CD4-positive, CD25-positive, alpha-beta regulatory T cell (primary cell): ENCODE measurements around the gene TAMALIN. TPM values are rescaled to one million over a fixed set of nuclear protein-coding genes. Genes with fewer than 3 reads are reported as not detected.

Experiments used
- ATAC-seq, 2 donors: fragments of 150-1000 bp; cut with Tn5 transposase; one replicate each; pipeline ENCODE4 v1.10.0; 2021; ENCODE audit warnings: low read depth in 2 of 2, moderate number of reproducible peaks in 2 of 2, moderate library complexity in 1 of 2
- DNase-seq, 3 donors: peaks; one replicate each; pipeline versions ENCODE4 v3.0.0 to v3.0.0-alpha.2; 2012 to 2022; ENCODE audit warnings: mixed read lengths in 1 of 3
- H3K27ac ChIP-seq: one replicate; pipeline ENCODE4 v1.7.0; 2013; ENCODE audit warnings: mild to moderate bottlenecking, low read length; ENCODE audit not compliant: insufficient read depth, poor library complexity, severe bottlenecking
- H3K27me3 ChIP-seq: one replicate; pipeline ENCODE4 v1.7.0; 2013; ENCODE audit warnings: low read length; ENCODE audit not compliant: control insufficient read depth, insufficient read depth
- H3K36me3 ChIP-seq: one replicate; pipeline ENCODE4 v1.7.0; 2013; ENCODE audit warnings: mild to moderate bottlenecking, low read length, moderate library complexity; ENCODE audit not compliant: control insufficient read depth, insufficient read depth
- H3K4me1 ChIP-seq: 2 replicates; pipeline ENCODE4 v1.7.0; 2013; ENCODE audit warnings: mild to moderate bottlenecking, low read length; ENCODE audit not compliant: insufficient read depth, control insufficient read depth, poor library complexity, severe bottlenecking
- H3K4me3 ChIP-seq: one replicate; pipeline ENCODE4 v1.7.0; 2013; ENCODE audit warnings: low read depth, mild to moderate bottlenecking, low read length, moderate library complexity
- H3K9me3 ChIP-seq, 2 experiments: 1 replicate in 1 of 2; 2 replicates in 1 of 2; pipeline ENCODE4 v1.7.0; 2013; ENCODE audit warnings: low read length in 2 of 2, mild to moderate bottlenecking in 1 of 2, moderate library complexity in 1 of 2; ENCODE audit not compliant: control insufficient read depth in 2 of 2
- H3K27ac Mint-ChIP-seq, 3 donors: one replicate each; pipeline ENCODE4 v1.8.0; 2020 to 2022; ENCODE audit warnings: mild to moderate bottlenecking in 3 of 3, mixed read lengths in 3 of 3, moderate library complexity in 2 of 3
- H3K27me3 Mint-ChIP-seq: one replicate; pipeline ENCODE4 v1.8.0; 2022; ENCODE audit warnings: mild to moderate bottlenecking, mixed read lengths
- H3K36me3 Mint-ChIP-seq: one replicate; pipeline ENCODE4 v1.8.0; 2020; ENCODE audit warnings: mixed read lengths
- H3K4me1 Mint-ChIP-seq, 4 donors: one replicate each; pipeline ENCODE4 v1.8.0; 2020 to 2022; ENCODE audit warnings: mixed read lengths in 4 of 4, mild to moderate bottlenecking in 1 of 4
- H3K4me3 Mint-ChIP-seq, 4 donors: one replicate each; pipeline ENCODE4 v1.8.0; 2020 to 2022; ENCODE audit warnings: mild to moderate bottlenecking in 4 of 4, mixed read lengths in 4 of 4, moderate library complexity in 3 of 4
- H3K9me3 Mint-ChIP-seq, 7 donors: one replicate each; pipeline ENCODE4 v1.8.0; 2020 to 2022; ENCODE audit warnings: mixed read lengths in 7 of 7, mild to moderate bottlenecking in 3 of 7, moderate library complexity in 2 of 7
- polyA plus RNA-seq, 4 donors: library from polyadenylated mRNA; unstranded; fragments of 300-500 nt; fragmentation: Illumina TruSeq; gene quantifications; one replicate each; pipeline ENCODE4 v1.2.3, GENCODE V29; 2021
- total RNA-seq: library from RNA; stranded (reverse); gene quantifications from one replicate; pipeline ENCODE4 v1.2.3, GENCODE V29; 2022

TAMALIN gene
- total and polyA plus RNA-seq, 5 donors from 2014 or later: 0.37 to 253 (median 1.1) TPM

GRCh38 chr12:52054833-52055730, 48.3 kb downstream of the TAMALIN start:
- no peak overlapping the region for H3K27ac ChIP-seq
- no peak for ATAC-seq
- H3K4me3 ChIP-seq: no peak overlapping the region
- H3K9me3 ChIP-seq: no peaks in the 10 kb centered on the region
- H3K36me3 ChIP-seq: no peaks in the 10 kb centered on the region
- H3K4me1 Mint-ChIP-seq: peaks cover 0 to 27% (median 15%) of the 10 kb centered on the region in 4 donors
- H3K4me1 ChIP-seq: peaks cover 23% of the 10 kb centered on the region
- H3K27me3 Mint-ChIP-seq: peaks cover 7% of the 10 kb centered on the region
- no peaks in the 10 kb centered on the region for H3K9me3 Mint-ChIP-seq
- no peaks in the 10 kb centered on the region for H3K27me3 ChIP-seq
- no peak for DNase-seq
- no peaks in the 10 kb centered on the region for H3K36me3 Mint-ChIP-seq
- H3K27ac Mint-ChIP-seq: no peak overlapping the region
- H3K4me3 Mint-ChIP-seq: no peak overlapping the region

GRCh38 chr12:52055731-52056711, 49.3 kb downstream of the TAMALIN start:
- Histone ChIP-seq H3K27ac (no peak overlapping the region), H3K4me1 (peaks cover 15% of the 10 kb centered on the region), H3K27me3 (no peaks in the 10 kb centered on the region), H3K9me3 (no peaks in the 10 kb centered on the region), H3K4me3 (no peak overlapping the region), H3K36me3 (no peaks in the 10 kb centered on the region)
- no peaks in the 10 kb centered on the region for H3K9me3 Mint-ChIP-seq
- H3K4me1 Mint-ChIP-seq: peaks cover 0 to 21% (median 12%) of the 10 kb centered on the region in 4 donors
- H3K4me3 Mint-ChIP-seq: no peak overlapping the region
- no peaks in the 10 kb centered on the region for H3K36me3 Mint-ChIP-seq
- DNase-seq (no peak), ATAC-seq (no peak)
- peaks cover 7% of the 10 kb centered on the region for H3K27me3 Mint-ChIP-seq
- no peak overlapping the region for H3K27ac Mint-ChIP-seq

- Histone ChIP-seq H3K36me3 (no peaks in the 10 kb centered on the region), H3K27ac (no peak overlapping the region), H3K4me3 (no peak overlapping the region), H3K9me3 (no peaks in the 10 kb centered on the region), H3K4me1 (peaks cover 9% of the 10 kb centered on the region), H3K27me3 (no peaks in the 10 kb centered on the region)
- DNase-seq: no peak
- peak overlapping the region in 1 of 4 donors; percentile 44 for H3K4me3 Mint-ChIP-seq
- H3K9me3 Mint-ChIP-seq: no peaks in the 10 kb centered on the region
- ATAC-seq: no peak
- H3K36me3 Mint-ChIP-seq: no peaks in the 10 kb centered on the region
- peaks cover 0 to 12% (median 6%) of the 10 kb centered on the region in 4 donors for H3K4me1 Mint-ChIP-seq
- H3K27ac Mint-ChIP-seq: peak overlapping the region; percentile 20 to 73 (median 26)
- H3K27me3 Mint-ChIP-seq: no peaks in the 10 kb centered on the region
Measured at GRCh38 chr12:52056801-52057637, 50.3 kb downstream of the TAMALIN start.

GRCh38 chr12:52057638-52058576, 51.2 kb downstream of the TAMALIN start:
- Histone ChIP-seq H3K36me3 (no peaks in the 10 kb centered on the region), H3K4me3 (no peak overlapping the region), H3K9me3 (no peaks in the 10 kb centered on the region), H3K4me1 (no peaks in the 10 kb centered on the region), H3K27me3 (no peaks in the 10 kb centered on the region), H3K27ac (no peak overlapping the region)
- Mint-ChIP-seq H3K9me3 (no peaks in the 10 kb centered on the region), H3K27ac (peak overlapping the region in 1 of 3 donors; percentile 26), H3K27me3 (no peaks in the 10 kb centered on the region), H3K36me3 (no peaks in the 10 kb centered on the region), H3K4me1 (peaks cover 0 to 3% (median 1%) of the 10 kb centered on the region in 4 donors), H3K4me3 (peak overlapping the region in 1 of 4 donors; percentile 32)
- DNase-seq (no peak), ATAC-seq (no peak)

DNA sequence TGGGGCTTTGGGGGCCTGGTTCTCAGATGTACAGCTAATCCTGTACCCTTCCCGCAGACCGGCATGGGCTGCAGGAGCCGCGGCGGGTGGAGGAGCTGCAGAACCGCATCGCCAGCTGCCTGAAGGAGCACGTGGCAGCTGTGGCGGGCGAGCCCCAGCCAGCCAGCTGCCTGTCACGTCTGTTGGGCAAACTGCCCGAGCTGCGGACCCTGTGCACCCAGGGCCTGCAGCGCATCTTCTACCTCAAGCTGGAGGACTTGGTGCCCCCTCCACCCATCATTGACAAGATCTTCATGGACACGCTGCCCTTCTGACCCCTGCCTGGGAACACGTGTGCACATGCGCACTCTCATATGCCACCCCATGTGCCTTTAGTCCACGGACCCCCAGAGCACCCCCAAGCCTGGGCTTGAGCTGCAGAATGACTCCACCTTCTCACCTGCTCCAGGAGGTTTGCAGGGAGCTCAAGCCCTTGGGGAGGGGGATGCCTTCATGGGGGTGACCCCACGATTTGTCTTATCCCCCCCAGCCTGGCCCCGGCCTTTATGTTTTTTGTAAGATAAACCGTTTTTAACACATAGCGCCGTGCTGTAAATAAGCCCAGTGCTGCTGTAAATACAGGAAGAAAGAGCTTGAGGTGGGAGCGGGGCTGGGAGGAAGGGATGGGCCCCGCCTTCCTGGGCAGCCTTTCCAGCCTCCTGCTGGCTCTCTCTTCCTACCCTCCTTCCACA, 52.0 kb downstream of the TAMALIN start:
- H3K4me3 ChIP-seq: no peak overlapping the region
- Mint-ChIP-seq H3K9me3 (no peaks in the 10 kb centered on the region), H3K36me3 (no peaks in the 10 kb centered on the region), H3K4me3 (no peak overlapping the region), H3K4me1 (peaks cover 0 to 4% (median 0%) of the 10 kb centered on the region in 4 donors), H3K27ac (no peak overlapping the region), H3K27me3 (no peaks in the 10 kb centered on the region)
- H3K36me3 ChIP-seq: no peaks in the 10 kb centered on the region
- H3K9me3 ChIP-seq: no peaks in the 10 kb centered on the region
- H3K27me3 ChIP-seq: no peaks in the 10 kb centered on the region
- no peak for DNase-seq
- no peak overlapping the region for H3K27ac ChIP-seq
- no peak for ATAC-seq
- H3K4me1 ChIP-seq: no peaks in the 10 kb centered on the region

DNA sequence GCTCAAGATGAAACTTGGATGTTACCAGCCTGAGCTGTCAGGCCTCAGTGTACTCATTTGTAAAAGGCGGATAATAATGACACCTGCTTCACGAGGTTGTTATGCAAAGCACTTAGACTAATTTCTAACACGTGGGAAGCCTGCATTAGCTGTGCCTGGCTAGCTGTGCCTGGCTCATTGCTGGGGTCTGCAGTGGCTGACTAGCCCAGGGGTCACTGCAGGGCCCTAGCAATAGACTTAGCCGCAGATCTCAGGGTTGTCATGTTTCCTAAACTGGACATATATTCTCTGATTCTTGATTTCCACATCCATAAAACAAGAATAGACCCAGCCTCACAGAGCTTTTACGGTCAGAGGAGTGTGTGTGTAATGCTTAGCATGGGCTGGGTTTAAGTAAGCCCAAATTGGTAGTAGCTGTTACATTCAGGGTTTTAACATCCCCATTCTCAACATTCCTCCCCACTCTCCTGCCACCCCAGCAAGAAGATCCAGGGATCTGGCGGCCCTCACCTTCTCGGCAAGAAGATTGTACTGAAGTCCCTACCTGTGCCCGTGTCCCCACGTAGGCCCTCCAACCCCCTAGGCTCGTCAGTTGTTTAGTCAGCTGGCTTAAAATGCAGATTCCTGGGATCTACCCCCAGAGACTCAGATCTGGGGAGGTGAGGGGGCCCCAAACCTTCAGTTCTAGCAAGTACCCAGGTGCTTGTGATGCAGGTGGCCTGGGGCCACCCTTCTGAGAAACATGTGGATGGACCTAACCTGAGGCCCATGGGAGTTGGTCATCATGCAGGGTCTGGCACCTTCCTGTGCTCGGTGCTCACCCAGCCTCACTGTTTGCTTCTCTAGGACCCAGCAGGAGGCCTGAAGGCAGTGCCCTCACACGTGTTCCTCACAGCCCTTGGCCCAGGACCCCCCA, 53.1 kb downstream of the TAMALIN start:
- Mint-ChIP-seq H3K4me3 (no peak overlapping the region), H3K9me3 (no peaks in the 10 kb centered on the region), H3K4me1 (peaks cover 0 to 4% (median 0%) of the 10 kb centered on the region in 4 donors), H3K36me3 (no peaks in the 10 kb centered on the region), H3K27ac (peak overlapping the region in 1 of 3 donors; percentile 31), H3K27me3 (peaks cover under 1% of the 10 kb centered on the region)
- Histone ChIP-seq H3K4me1 (no peaks in the 10 kb centered on the region), H3K4me3 (no peak overlapping the region), H3K27me3 (no peaks in the 10 kb centered on the region), H3K27ac (no peak overlapping the region), H3K9me3 (no peaks in the 10 kb centered on the region), H3K36me3 (no peaks in the 10 kb centered on the region)
- ATAC-seq (no peak), DNase-seq (no peak)
